HCEC 1CT (cell line): ENCODE data around the gene P3H2.
A peak's percentile ranks its signal among the peaks of the same experiment; 100 is the strongest.
"Not testable (repeated sequence)": the region's sequence is repeated elsewhere in the genome, so short reads cannot be mapped to it uniquely, and the experiment has no call there.

ENCODE experiments used
- DNase-seq: peaks from one replicate; pipeline ENCODE4 v3.0.0-alpha.2; 2017

The P3H2 gene, protein sequence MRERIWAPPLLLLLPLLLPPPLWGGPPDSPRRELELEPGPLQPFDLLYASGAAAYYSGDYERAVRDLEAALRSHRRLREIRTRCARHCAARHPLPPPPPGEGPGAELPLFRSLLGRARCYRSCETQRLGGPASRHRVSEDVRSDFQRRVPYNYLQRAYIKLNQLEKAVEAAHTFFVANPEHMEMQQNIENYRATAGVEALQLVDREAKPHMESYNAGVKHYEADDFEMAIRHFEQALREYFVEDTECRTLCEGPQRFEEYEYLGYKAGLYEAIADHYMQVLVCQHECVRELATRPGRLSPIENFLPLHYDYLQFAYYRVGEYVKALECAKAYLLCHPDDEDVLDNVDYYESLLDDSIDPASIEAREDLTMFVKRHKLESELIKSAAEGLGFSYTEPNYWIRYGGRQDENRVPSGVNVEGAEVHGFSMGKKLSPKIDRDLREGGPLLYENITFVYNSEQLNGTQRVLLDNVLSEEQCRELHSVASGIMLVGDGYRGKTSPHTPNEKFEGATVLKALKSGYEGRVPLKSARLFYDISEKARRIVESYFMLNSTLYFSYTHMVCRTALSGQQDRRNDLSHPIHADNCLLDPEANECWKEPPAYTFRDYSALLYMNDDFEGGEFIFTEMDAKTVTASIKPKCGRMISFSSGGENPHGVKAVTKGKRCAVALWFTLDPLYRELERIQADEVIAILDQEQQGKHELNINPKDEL

DNA sequence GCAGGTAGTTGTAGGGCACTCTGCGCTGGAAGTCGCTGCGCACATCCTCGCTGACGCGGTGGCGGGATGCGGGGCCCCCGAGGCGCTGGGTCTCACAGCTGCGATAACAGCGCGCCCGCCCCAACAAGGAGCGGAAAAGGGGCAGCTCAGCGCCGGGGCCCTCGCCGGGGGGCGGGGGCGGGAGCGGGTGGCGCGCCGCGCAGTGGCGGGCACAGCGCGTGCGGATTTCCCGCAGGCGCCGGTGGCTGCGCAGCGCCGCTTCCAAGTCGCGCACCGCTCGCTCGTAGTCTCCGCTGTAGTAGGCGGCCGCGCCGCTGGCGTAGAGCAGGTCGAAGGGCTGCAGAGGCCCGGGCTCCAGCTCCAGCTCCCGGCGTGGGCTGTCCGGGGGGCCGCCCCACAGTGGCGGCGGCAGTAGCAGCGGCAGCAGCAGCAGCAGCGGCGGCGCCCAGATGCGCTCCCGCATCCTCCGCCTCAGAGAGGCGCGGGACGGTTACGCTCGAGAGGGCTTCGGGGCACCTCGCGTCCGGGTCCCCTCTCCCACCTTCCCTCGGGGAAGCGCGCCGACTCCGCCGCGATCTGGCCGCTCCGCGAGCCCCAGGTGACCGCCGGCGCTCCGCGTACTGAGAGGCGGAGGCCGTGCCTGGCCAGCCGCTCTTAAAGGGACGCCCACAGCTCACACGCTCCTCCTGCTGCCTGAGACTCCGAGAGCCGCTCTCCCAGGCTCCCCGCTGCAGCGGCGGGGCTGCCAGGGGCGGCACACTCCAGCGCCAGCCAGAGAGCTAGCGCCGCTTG lies at the start of gene P3H2:
P3H2 (minus strand) TSS at position 629 of the 792 bp plus-strand sequence; CDS start at position 463, 166 bp downstream.
- peak; percentile 94 for DNase-seq

DNA sequence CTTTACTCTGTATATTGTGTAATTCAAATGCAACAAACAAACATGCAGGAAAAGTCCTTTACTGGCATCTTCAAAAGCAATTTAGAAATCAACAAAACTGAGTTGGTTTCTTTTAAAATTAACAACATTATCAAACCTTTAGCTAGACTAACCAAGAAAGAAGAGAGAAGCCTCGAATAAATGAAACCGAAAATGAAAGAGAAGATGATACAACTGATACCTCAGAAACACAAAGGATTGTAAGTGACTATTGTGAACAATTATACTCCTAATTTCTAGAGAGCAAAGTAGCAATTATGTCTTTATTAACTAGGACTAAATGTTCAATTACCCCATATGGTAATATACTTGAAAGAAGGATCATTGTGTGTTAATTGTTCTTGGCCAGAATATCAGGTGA lies 49.2 kb upstream of the P3H2 start:
- no peak for DNase-seq

DNA sequence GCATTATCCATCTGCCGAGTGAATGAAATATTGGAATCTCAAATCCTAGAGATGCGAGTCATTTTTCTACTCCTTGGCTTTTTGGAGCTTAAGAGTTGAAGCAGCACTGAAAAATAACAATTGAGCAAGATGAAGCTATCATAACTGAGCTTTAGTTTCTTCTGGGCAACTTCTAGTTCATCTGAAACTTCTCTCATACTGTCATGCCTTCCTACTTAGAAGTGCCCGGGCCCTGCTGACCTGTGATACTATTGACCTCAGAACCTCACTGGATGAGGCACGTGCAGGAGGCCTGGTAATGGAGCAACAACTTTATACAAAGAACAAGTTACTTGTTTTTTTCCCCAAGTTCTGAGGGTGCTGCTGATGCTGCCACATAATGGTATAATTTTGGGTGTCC lies 48.5 kb upstream of the P3H2 start:
- no peak for DNase-seq

DNA sequence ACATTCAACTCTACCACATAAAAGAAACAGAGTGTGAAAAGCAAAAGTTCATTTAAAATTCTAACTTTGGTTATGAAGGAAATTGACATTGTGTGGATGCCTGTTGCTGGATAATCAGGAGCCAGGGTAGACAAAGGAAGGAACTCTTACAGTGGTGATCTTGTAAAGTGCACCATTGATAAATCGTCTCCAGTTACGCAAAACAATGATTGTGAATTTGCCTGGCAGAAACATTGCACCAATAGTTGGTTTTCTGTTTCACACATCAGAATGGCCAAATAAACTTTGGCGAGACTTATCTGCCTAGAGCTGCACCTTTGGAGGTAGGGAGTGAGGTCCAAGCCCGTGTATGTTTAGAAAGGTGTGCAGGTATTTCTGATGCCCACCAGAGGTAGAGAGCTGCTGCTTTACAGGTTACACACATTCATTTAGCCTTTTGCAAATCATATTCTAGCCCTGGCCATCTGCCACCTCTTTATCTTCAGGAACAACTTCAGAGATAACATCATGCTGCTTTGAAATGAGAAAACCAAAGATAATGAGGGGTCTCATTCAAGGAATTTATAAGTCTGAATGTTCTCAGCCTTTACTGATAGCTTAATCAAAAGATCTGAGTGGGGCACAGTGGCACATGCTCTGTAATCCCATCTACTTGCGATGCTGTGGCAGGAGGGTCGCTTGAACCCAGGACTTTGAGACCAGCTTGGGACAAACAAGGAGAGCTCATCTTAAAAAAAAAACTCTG lies 47.4 kb upstream of the P3H2 start:
- no peak for DNase-seq

DNA sequence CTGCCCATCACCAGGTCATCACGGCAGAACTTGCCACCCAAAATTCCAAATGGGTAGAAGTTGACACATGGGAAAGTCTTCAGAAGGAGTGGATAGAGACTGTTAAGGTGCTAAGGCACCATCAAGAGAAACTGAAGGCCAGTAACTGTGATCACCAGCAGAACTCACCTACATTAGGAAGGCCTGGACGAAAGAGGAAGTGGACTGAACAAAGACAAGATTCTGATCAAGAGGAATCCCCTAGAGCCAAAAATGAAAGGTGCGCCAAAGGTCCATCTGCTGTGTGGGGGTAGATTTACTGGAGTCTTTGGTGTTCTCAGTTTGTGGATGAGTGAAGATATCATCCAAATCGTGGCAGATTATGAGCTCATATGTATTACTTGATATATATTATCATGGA lies 46.3 kb upstream of the P3H2 start:
- DNase-seq, result no peak

DNA sequence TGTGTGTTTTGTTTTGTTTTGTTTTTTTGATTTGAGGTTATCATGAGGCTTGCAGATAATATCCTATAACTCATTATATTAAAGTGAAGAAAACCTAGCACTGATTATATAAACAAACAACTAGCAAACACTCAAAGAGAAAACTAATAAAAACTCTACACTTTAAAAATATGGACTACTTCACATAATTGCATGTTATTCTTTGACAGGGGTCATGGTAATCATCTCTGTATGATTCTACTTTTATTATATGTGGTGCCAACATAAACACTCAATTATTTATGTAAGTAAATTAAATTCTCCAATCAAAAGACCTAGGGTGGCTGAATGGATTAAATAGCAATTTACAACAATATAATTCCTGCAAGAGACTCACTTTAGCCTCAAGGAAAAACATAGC lies 44.6 kb upstream of the P3H2 start:
- no peak for DNase-seq

DNA sequence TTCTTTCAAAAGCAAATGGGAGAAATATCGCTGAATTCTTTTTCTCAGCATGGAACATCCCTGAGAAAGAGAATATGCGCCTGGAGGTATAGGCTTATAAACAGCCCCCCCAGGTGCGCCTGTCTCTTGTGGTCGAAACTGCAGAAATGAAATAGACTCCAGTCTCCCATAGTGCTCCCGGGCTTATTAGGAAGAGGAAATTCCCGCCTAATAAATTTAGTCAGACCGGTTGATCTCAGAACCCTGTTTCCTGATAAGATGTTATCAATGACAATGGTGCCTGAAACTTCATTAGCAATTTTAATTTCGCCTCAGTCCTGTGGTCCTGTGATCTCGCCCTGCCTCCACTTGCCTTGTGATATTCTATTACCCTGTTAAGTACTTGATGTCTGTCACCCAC lies 41.3 kb upstream of the P3H2 start:
- DNase-seq, result not testable (repeated sequence)

DNA sequence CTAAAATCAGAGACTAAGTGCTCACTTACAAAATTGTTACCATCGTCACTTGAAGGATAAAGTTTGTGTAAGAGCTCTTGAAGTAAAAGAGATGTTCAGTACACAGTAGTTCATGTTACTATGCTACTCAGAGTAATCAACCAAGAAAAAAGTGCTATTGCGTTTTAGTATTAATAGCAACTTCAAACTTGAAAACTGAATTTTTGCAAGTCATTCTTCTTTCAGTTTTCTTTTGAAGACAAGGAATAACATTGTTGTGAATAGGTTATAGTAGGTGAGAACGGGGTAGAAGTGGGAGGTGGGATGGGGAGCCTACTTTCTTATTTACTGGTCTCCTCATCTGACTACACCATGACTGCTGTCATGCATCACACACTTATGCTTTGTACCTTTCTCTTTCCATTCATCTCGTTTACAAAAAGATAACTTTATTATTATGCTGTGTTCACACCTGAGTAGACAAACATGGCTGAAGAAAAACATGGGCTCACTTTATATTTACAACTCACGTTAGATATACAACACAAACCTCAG lies 39.3 kb upstream of the P3H2 start:
- no peak for DNase-seq

DNA sequence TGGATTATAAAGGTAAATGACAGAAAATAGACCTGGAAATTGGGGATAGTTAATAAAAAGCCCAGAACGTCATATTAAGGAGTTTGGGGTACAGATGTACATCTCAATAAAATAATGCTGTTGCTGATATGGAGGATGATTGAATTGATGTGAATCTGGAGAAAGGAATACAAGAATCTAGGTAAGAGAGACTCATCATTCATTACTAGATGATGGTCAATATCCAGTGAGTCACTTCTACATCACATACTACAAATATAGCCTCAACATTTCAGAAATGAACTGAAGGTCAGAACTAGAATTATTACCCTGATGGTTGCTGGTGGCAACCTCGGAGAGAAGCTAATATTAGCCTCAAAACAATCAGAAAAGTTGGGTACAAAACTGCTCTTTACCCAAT lies 37.6 kb upstream of the P3H2 start:
- DNase-seq, result peak; percentile 16

DNA sequence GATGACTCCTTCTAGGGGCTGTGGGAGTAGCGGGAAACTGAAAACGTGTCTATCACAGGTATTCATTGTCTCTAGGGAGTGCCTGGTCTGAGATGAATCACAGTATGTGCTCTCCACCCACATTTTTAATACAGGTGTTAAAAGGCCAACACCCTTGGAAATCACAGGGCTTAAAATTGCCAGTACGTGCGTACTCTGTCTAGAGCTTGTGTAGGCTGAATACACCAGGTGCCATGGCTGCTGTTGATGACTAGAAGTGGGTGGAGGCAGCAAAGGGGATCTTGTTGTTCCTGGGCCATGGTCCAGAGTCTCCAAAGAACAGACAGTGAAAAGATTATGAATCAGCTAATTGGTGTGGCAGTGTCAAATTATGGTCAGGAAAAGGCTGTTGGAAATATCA lies 35.1 kb upstream of the P3H2 start:
- no peak for DNase-seq

DNA sequence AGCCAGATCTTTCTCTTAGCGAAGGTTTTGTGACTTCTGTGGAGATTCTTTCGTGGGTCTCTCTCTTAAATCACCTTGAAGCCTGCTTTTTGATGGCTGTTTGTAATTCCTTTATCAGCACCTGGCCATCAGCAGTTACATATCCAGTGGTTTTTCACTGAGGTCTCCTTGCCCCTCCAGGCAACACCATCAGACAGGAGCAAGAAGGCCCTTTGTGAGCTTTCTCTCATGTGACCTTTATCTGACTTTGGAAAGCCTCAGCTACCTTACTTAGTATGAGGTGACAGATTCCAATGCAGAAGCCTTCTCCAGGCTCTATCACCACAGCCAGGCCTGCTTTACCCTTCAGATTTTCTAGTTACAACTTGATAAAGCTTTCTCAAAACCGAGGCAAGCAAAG lies 30.0 kb upstream of the P3H2 start:
- no peak for DNase-seq

DNA sequence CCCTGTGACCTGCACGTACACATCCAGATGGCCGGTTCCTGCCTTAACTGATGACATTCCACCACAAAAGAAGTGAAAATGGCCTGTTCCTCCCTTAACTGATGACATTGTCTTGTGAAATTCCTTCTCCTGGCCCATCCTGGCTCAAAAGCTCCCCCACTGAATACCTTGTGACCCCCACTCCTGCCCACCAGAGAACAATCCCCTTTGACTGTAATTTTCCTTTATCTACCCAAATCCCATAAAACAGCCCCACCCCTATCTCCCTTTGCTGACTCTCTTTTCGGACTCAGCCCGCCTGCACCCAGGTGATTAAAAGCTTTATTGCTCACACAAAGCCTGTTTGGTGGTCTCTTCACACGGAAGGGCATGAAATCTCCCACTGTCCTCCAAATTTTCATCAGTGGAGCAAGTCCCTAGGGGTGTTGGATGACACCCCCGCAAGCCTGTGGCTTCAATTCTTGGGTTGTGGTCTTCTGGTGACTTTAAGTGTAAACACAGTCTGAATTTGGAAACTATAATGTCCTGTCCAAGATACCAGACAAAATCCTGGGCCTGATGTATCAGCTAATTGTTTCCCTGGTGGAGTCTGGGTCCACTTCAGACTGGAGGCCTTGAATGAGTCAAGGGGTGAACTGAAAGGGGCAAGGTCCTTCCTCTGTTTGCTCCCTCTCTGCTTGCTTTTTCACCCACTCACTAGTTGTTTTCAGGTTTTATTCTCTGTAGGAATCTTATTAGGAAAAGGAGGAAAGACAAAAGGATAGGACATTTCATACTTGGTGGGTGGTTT lies 29.3 kb upstream of the P3H2 start:
- DNase-seq, result not testable (repeated sequence)

DNA sequence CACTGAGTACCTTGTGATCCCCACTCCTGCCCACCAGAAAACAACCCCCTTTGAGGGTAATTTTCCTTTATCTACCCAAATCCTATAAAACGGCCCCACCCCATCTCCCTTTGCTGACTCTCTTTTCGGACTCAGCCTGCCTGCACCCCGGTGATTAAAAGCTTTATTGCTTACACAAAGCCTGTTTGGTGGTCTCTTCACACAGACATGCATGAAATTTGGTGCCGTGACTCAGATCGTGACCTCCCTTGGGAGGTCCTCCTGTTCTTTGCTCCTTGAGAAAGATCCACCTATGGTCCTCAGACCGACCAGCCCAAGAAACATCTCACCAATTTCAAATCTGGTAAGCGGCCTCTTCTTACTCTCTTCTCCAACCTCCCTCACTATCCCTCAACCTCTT lies 24.1 kb upstream of the P3H2 start:
- not testable (repeated sequence) for DNase-seq

DNA sequence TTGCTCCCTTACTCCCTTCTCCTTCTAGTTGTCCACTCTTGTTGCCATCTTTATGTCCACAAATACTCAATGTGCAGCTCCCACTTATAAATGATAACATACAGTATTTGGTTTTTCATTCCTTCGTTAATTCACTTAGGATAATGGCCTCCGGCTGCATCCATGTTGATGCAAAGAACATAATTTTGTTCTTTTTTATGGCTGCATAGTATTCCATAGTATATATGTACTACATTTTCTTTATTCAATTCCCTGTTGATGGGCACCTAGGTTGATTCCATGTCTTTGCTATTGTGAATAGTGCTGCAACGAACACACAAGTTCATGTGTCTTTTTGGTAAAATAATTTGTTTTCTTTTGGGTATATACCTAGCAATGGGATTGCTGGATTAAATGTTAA lies 21.3 kb upstream of the P3H2 start:
- DNase-seq, result no peak

DNA sequence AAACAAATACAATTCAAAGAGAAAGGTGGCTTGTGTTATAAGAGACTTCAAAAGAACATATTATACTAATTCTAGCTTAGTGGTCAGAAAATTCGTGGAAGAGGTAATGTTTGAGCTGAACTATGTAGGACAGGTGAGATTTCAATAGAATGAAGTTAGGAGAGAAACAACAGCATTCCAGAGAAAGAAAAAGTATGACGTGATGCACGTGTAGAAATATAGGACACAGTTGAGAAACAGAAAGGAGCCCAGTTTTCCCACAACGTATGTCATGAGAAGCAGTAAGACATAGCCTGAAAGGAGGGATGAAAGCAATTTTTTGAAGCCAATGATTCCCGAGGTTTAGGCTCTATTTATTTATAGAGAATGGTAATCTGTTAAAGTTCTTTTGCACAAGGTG lies 18.7 kb upstream of the P3H2 start:
- DNase-seq, result no peak

DNA sequence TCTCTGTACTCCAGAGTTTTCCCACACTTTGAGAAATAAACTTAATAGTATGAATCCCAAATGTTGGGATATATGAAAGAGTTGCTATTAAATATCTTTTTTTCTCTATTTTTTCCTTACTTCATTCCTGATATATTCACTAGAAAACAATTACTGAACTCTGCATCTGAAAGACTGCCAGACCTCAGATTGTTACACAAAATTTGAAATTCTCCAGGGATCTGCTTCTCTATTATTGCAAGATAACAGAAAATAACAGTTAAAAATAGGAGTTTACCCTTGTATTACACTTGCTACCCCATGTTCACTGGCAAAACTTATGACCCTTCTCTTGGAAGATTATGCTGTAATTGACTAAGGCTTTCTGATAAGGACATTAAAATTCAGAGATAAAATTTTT lies 11.7 kb upstream of the P3H2 start:
- no peak for DNase-seq

DNA sequence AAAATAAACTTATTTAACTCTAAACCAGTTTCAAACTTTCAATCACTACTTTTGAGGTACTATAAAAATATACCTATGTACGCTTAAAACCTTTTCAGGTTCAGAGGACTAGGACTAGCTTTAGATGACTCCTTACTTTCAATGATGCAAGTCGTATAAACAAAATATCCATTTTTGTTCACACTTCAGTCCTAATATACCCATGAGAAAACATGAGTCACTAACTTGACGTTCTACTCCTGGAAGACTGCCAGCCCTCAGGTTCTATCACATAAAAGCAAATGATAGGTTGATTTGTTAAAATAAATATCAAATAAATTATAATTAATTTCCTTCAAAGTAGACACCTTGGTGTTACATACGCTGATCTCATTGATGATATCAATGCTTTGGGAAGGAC lies 10.6 kb upstream of the P3H2 start:
- peak; percentile 73 for DNase-seq

DNA sequence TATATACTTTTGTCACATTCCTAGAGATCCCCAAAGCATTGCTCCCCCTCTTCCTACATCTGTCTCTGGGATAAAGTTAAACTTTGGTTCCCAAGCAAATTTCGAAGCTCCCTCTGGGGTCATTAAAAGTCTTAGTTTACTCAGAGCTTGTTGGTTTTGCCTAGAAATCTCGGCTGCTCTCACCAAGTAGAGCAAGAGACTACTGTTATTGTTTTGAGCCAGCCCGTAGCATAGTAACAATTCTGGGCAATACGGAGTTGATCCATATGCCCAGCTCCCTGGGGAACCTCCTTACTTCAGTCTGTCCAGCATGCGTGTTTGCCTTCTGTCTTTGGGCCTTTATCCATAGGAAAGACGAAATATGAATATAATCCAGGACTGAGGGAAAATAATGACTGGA lies 10.0 kb upstream of the P3H2 start:
- no peak for DNase-seq

DNA sequence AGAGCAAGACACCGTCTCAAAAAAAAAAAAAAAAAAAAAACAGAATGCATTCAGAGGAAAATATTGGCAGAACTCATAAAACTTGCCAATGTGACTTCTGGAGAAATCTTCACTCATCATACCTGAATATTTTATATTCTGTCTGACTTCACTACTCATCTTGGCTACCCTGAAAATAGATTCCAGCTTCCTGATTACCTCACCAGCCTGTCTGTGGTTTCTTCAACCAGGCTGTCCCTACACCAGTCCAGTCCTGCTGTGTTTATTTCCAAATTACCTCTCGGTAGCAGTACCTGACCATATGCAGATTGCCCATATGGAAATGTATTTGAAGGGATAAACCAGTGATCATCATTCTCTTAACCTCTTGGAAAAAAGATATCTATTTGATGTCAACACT lies 9.3 kb upstream of the P3H2 start:
- DNase-seq, result no peak

DNA sequence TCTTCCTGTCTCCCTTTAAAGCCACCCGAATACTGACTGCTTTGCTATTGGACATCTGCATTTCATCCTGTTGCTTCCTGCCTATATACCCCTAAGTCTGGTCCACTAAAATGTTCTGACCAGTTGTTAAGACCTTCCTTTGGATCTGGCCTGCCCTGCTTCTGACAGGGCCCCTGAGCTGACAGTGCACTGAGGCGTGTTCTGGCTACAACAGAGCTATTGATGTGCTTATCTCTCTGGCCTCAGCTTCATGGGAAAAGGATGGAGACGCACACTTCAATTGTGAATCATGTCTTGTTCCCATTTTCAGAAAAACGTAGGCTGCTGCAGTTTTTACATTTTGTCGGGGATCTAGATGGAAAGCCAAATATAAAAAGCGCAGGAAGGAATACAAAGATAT lies 7.1 kb upstream of the P3H2 start:
- DNase-seq, result no peak

DNA sequence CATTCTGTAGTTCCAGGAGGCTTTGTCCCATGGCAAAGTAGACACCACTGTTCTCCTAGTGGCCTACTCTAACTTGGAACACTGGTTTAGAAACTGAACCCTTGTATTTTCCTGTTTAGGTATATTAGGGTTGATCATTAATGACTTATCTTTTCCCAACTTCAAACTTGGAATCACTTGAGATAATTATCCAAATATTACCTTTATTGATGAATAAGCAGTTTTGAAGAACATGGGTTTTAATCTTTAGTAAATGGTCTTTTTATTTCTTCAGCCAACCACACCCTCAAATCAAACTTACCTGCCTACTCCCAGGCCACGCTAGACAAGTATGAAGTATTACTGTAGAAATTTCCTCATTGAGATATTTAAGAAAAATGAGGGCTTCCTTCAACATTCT lies 6.5 kb upstream of the P3H2 start:
- DNase-seq, result no peak
